Fibroblast of gingiva (primary cell): ENCODE results near the gene ACSL4.
"Not testable (repeated sequence)": the region's sequence is repeated elsewhere in the genome, so short reads cannot be mapped to it uniquely, and the experiment has no call there.

Experiments
- DNase-seq: peaks from one replicate; pipeline ENCODE4 v3.0.0-alpha.2; 2011; ENCODE audit warnings: low read depth

ACSL4 gene

DNA sequence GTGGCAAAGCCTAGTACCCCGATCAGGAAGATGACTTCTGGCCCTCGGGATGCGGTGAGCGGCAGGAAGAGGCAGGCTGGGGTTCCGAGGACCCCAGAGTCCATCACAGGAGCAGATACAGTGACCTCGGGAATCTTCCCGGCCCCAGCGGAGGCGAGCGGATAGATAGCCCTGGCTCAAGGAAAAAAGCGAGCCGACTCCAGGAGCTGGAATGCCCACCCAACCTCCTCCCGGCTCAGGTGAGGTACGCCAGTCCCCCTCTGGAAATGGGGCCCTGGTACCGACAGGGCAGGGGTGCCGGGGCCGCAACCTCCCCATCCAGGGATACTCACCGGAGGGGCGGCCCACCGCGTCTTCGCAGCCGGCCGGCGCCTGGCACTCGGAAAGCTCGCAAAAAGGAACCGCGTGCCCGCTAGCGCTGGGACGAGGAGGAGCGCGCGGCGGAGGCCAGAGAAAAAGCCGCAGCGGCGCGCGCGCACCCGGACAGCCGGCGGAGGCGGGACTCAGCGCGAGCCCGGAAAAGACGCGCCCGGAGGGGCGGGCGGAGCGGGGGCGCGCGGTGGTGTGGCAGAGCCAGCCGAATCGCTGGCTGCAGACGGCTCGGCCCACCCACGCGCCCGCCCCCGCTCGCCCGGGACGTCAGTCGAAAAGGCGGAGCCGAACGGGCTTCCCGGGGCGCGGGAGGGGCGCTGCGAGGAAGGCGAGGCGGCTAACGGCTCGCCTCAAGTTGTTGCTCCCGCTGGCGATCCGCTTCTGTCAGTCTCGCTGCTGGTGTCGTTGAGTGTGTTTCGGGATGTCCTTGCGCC lies at the start of gene ACSL4:
ACSL4 (minus strand) TSS at position 451 of the 806 bp plus-strand sequence. CDS start 49,894 bp downstream, outside the sequence.
- peak; percentile 87 for DNase-seq

GRCh38 chrX:109777749-109778148 lies 44.7 kb upstream of the ACSL4 start:
- DNase-seq, result no peak

- no peak for DNase-seq
Observed at GRCh38 chrX:109776986-109777385, 43.9 kb upstream of the ACSL4 start.

GRCh38 chrX:109776432-109776831 lies 43.4 kb upstream of the ACSL4 start:
- no peak for DNase-seq

- DNase-seq, result no peak
Observed at GRCh38 chrX:109775386-109775785, 42.3 kb upstream of the ACSL4 start.

DNA sequence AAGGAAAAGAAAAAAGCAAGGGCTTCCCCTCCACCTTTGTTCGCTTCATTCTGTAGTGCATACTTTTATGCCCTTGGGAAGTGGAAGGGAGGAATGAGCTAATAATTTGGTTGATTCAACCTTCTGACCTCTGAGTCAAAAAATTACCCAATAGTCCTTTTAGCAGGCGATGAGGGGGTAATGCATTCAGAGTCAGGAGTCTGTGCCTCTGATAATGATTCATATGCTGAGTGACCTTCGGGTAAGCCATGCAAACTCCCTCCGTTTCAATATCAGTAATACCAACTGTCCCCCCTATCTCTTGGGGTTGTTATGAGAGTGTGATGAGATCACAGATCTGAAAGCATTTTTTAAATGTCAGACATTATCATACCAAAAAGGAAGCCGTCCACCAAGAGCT lies 41.6 kb upstream of the ACSL4 start:
- peak; percentile 70 for DNase-seq

- peak; percentile 38 for DNase-seq
Observed at GRCh38 chrX:109774136-109774535, 41.1 kb upstream of the ACSL4 start.

DNA sequence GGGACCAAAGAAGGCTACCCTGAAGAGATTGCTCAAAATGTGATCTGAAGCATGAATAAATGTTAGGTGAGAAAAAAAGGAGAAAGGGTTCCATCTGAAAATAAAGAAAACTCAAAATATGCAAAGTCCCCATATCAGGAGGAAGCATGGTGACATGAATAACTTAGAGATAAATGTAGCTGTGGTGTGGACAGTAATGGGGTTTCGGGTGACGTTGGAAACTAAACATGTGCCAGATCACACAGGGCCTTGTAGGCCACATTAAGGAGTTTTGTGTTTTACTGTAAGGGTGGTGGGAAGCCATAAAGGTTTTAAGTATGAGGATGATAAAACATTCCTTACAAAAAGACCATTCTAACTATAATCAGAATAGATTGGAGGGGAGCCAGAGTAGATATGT lies 40.3 kb upstream of the ACSL4 start:
- no peak for DNase-seq

- DNase-seq, result no peak
Observed at GRCh38 chrX:109770780-109771179, 37.7 kb upstream of the ACSL4 start.

- DNase-seq, result no peak
Observed at GRCh38 chrX:109760922-109761250, 27.8 kb upstream of the ACSL4 start.

DNA sequence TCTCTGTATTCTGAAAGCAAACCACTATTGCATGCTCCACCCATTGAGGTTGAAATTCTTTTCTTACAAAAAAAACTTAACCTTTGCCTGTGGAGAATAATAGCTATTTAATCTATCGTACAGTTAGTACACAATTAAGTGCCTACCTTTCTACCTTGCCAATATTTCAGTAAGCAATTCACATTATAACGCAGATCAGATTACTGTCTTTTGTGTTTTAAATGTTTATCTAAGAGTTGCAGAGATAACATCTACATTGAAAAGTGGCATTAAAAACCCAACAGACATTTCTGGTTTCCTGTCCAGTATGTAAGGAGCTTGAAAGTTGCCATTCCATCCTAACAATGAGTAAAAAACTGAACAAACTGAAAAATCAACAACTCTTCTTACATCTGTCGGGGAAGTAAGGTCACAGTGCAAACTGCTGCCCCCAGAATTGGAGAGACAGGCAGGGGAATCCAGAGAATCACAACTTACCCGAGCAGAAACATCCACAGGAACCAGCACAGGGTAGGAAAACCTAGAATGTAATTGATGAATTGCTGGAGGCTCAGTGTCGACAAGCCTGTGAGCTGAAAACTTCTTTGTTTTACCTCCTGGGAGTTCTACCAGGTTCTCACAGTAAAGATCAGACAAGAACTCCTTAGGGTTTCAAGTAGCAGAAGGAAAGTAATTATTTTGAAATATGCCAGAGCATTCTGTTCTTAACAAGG lies 27.3 kb upstream of the ACSL4 start:
- no peak for DNase-seq

- DNase-seq, result no peak
Observed at GRCh38 chrX:109753256-109753655, 20.2 kb upstream of the ACSL4 start.

GRCh38 chrX:109751698-109752097 lies 18.6 kb upstream of the ACSL4 start:
- DNase-seq, result no peak

DNA sequence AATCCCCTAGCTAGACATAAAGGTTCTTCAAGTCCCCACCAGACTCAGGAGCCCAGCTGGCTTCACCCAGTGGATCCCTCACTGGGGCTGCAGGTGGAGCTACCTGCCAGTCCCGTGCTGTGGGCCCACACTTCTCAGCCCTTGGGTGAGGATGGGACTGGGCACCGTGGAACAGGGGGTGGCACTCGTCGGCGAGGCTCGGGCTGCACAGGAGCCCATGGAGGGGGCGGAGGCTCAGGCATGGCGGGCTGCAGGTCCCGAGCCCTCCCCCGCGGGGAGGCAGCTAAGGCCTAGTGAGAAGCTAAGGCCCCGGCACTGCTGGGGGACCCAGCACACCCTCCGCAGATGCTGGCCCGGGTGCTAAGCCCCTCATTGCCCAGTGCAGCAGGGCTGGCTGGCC lies 16.1 kb upstream of the ACSL4 start:
- no peak for DNase-seq

GRCh38 chrX:109747681-109748080 lies 14.6 kb upstream of the ACSL4 start:
- DNase-seq, result no peak

DNA sequence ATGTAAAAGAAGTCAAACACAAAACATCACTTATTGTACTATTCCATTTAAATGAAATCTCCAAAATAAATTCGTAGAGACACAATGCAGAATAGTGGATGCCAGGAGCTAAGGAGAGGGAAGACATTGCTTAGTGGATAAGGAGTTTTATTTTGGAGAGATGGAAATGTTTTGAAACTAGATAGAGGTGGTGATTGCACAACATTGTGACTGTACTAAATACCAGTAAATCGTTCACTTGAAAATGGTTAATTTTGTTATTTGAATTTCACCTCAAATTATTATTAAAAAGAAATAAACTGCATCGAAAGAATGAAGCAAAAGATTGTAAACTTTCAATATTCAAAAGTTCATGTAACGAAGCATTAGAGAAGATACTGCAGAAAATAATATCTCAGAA lies 9.7 kb upstream of the ACSL4 start:
- DNase-seq, result peak; percentile 20

GRCh38 chrX:109740896-109741295 lies 7.8 kb upstream of the ACSL4 start:
- not testable (repeated sequence) for DNase-seq

DNA sequence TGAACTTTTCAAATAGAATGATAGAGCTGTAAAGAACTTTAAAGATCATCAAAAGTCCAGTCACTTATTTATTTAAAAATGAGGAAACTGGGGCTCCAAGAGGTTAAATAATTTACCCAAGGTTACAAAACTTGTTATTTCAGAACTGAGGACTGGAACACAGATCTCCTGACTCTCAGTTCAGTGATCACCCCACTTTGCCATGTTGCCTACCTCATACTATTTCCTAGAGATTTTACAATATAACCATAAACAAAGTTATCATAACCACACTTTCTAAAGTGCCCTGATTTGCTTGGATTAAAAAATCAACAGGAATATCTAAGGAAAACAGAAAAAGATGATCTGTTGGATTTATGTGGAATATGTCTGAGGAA lies 7.4 kb upstream of the ACSL4 start:
- DNase-seq, result no peak

- DNase-seq, result peak; percentile 80
Observed at GRCh38 chrX:109739625-109740432, 6.8 kb upstream of the ACSL4 start.

DNA sequence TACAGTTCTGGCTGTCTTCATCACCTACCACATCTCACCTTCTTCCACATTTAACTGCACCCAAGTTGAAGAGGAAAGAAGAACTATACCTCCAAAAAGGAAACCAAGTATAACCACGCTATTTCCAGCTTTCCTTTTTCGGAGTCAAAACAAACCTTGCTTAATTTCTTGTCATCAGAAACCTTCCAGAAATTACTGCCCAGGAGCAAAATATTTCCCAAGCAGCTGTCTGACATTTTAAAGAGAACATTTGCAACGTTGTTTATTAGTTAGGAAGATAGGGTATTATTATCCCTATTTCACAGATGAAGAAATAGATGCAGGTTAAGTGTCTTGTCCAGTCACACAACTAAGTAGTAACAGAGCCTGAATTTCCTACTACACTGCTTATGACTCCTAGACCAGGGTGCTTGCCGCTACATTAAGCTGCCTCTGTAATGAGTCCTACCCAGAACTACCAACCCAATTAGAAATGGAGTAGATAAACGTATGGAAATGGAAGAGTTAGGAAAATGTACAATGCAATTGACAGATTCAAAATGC lies 2.2 kb upstream of the ACSL4 start:
- DNase-seq, result peak; percentile 61

DNA sequence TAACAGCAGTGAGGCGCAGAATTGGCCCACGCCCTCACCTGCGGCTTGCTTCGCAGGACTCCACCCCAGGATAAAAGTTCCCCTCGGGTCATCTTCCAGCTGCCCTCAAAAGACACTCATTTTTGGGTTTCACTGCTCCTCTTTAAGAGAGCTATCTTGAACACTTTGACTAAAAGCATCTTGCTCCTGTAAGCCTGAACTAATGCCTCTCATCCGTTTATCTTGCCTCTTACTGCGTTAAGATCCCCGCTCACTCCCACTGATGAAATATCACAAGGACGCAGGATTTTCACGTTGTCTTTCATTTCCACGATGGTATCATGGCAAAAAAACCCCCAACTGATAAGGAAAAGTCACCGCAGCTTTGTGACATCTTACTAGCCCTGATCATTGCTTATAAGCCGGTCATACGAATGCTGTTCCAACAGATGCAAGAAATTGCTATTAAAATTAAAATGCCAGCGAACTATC lies 591 bp upstream of the ACSL4 start:
- DNase-seq, result no peak

DNA sequence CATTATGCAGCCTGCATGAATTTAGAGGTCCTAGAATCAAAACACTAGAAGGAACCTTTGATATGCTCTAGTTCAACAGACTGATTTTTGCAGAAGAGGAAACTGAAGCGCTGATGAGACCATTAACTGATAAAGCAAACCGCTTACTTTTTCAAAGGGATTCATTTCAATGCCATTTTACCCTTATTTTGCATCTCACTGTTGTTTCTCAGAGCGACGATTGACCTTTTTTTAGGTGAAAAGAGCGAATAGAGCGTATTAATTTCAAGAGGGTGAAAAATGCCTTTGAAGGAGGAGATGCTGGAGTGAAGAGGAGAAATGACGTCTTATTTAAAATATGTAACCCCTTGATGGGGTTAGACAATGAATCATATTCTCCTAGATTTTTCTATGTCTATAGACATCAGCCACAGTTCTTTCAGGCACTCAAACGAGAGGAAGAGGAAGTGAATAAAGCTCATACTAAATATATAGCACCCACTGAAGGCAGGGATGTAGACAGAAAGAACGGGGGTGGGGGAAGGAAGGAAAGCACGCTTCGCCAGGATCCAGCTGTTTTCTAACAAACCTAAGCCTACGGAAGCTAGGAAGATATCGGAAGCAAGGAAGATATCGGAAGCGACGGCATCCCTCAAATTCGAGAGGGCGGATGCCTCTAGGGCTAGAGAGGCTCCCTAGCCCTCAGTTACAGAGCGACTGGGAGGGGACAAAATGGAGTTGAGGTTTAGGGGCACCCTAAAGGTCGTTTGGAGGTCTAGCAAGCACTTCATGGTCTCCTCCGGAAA lies 848 bp downstream of the ACSL4 start:
- peak; percentile 15 for DNase-seq
